ENCODE results near the gene OR5L2. TPM values are rescaled to one million over a fixed set of nuclear protein-coding genes. Genes with fewer than 3 reads are reported as not detected.

Gene OR5L2
- total RNA-seq, 1 experiment from 2014 or later, result not detected

GRCh38 chr11:55806248-55806647 lies 20.8 kb upstream of the OR5L2 start:
- DNase-seq (ENCODE audit: unreplicated experiment), result no peak
- POLR2A ChIA-PET, result no interaction called here
- H3K27me3 Mint-ChIP-seq (ENCODE audit: insufficient read depth, unreplicated experiment), result no peaks in the 10 kb centered on the region
- TF ChIP-seq, protein P1, sequence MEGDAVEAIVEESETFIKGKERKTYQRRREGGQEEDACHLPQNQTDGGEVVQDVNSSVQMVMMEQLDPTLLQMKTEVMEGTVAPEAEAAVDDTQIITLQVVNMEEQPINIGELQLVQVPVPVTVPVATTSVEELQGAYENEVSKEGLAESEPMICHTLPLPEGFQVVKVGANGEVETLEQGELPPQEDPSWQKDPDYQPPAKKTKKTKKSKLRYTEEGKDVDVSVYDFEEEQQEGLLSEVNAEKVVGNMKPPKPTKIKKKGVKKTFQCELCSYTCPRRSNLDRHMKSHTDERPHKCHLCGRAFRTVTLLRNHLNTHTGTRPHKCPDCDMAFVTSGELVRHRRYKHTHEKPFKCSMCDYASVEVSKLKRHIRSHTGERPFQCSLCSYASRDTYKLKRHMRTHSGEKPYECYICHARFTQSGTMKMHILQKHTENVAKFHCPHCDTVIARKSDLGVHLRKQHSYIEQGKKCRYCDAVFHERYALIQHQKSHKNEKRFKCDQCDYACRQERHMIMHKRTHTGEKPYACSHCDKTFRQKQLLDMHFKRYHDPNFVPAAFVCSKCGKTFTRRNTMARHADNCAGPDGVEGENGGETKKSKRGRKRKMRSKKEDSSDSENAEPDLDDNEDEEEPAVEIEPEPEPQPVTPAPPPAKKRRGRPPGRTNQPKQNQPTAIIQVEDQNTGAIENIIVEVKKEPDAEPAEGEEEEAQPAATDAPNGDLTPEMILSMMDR (IDR thresholded peaks at IDR 0.05; ENCODE audit: unreplicated experiment), result no peak
- BruUV-seq (replicated peaks), result no TSS peak
- no peaks in the 10 kb centered on the region for H3K4me1 Mint-ChIP-seq (ENCODE audit: insufficient read depth, unreplicated experiment)
- H3K4me3 Mint-ChIP-seq (ENCODE audit: unreplicated experiment), result no peak overlapping the region
- no peak overlapping the region for H3K27ac Mint-ChIP-seq (ENCODE audit: low read depth, unreplicated experiment)
- H3K9me3 Mint-ChIP-seq (ENCODE audit: unreplicated experiment), result peaks cover 35% of the 10 kb centered on the region
- no peaks in the 10 kb centered on the region for H3K36me3 Mint-ChIP-seq (ENCODE audit: insufficient read depth, unreplicated experiment)
- intact Hi-C loops (cut with micrococcal nuclease), result no loop called here
- CTCF ChIA-PET, result no interaction called here

DNA sequence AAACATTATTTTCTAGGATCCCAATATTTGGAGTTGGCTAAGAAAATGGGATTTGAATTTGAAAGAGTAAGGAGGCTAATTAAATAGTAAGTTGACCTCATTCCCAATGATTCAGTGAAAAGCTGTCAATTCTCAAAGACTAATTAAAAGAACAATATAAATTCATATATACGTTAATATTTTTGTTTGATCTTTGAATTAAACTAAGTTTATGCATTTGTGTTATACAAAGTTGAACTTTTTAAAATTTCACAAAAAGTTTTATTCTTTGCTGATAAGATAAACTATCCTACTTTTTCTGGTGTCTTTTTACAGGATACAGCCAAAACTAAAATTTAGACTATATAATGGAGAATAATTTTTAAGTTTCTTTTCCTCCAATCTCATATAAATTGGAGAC lies 16.0 kb upstream of the OR5L2 start, which contains the start of gene OR5L1:
TSS of gene OR5L1 (plus strand) at position 301 of the 400 bp plus-strand sequence. CDS start 100 bp downstream, outside the sequence.
- H3K36me3 Mint-ChIP-seq (ENCODE audit: insufficient read depth, unreplicated experiment), result no peaks in the 10 kb centered on the region
- BruUV-seq (replicated peaks), result no TSS peak
- ChIA-PET POLR2A (no interaction called here), CTCF (no interaction called here)
- DNase-seq (ENCODE audit: unreplicated experiment), result no peak
- intact Hi-C loops (cut with micrococcal nuclease), result no loop called here
- TF ChIP-seq, protein P1 (IDR thresholded peaks at IDR 0.05; ENCODE audit: unreplicated experiment), result no peak
- no peaks in the 10 kb centered on the region for H3K27me3 Mint-ChIP-seq (ENCODE audit: insufficient read depth, unreplicated experiment)
- no peaks in the 10 kb centered on the region for H3K4me1 Mint-ChIP-seq (ENCODE audit: insufficient read depth, unreplicated experiment)
- H3K27ac Mint-ChIP-seq (ENCODE audit: low read depth, unreplicated experiment), result no peak within 1 kb of the TSS
- H3K4me3 Mint-ChIP-seq (ENCODE audit: unreplicated experiment), result no peak within 1 kb of the TSS
- peaks cover 26% of the 10 kb centered on the region for H3K9me3 Mint-ChIP-seq (ENCODE audit: unreplicated experiment)

GRCh38 chr11:55819330-55819729 lies 7.7 kb upstream of the OR5L2 start, which contains the start of gene OR5D18:
TSS of gene OR5D18 (plus strand) at chr11:55819630. CDS start at chr11:55819630, 0 bp downstream.
- Mint-ChIP-seq H3K27me3 (ENCODE audit: insufficient read depth, unreplicated experiment) (no peaks in the 10 kb centered on the region), H3K27ac (ENCODE audit: low read depth, unreplicated experiment) (no peak within 1 kb of the TSS), H3K4me3 (ENCODE audit: unreplicated experiment) (no peak within 1 kb of the TSS), H3K36me3 (ENCODE audit: insufficient read depth, unreplicated experiment) (no peaks in the 10 kb centered on the region), H3K4me1 (ENCODE audit: insufficient read depth, unreplicated experiment) (no peaks in the 10 kb centered on the region), H3K9me3 (ENCODE audit: unreplicated experiment) (peaks cover 33% of the 10 kb centered on the region)
- DNase-seq (ENCODE audit: unreplicated experiment), result no peak
- no TSS peak for BruUV-seq (replicated peaks)
- ChIA-PET CTCF (no interaction called here), POLR2A (no interaction called here)
- TF ChIP-seq, protein P1 (IDR thresholded peaks at IDR 0.05; ENCODE audit: unreplicated experiment), result no peak
- intact Hi-C loops (cut with micrococcal nuclease), result no loop called here

- Mint-ChIP-seq H3K27ac (ENCODE audit: low read depth, unreplicated experiment) (no peak within 1 kb of the TSS), H3K4me3 (ENCODE audit: unreplicated experiment) (no peak within 1 kb of the TSS), H3K9me3 (ENCODE audit: unreplicated experiment) (peaks cover 24% of the 10 kb centered on the region), H3K27me3 (ENCODE audit: insufficient read depth, unreplicated experiment) (no peaks in the 10 kb centered on the region), H3K4me1 (ENCODE audit: insufficient read depth, unreplicated experiment) (no peaks in the 10 kb centered on the region), H3K36me3 (ENCODE audit: insufficient read depth, unreplicated experiment) (no peaks in the 10 kb centered on the region)
- intact Hi-C loops (cut with micrococcal nuclease), result no loop called here
- no peak for DNase-seq (ENCODE audit: unreplicated experiment)
- ChIA-PET POLR2A (no interaction called here), CTCF (no interaction called here)
- no TSS peak for BruUV-seq (replicated peaks)
- TF ChIP-seq, protein P1 (IDR thresholded peaks at IDR 0.05; ENCODE audit: unreplicated experiment), result no peak
Observed at GRCh38 chr11:55838452-55838851, 11.4 kb downstream of the OR5L2 start, which contains the start of gene OR5D16. TSS of gene OR5D16 (plus strand) at chr11:55838752. CDS start at chr11:55838752, 0 bp downstream.

Measured in MCF 10A (cell line).